Neuronal stem cell (in vitro differentiated cells): ENCODE data around the gene MERTK.

Experiments used
- DNase-seq: peaks from one replicate; pipeline ENCODE4 v3.0.0-alpha.2; 2013; ENCODE audit warnings: low spot score
- H2AFZ ChIP-seq: one replicate; pipeline ENCODE4 v1.6.1; 2013; ENCODE audit warnings: mild to moderate bottlenecking, low read length, inconsistent platforms
- H2AK5ac ChIP-seq: 2 replicates; pipeline ENCODE4 v1.6.1; 2013; ENCODE audit warnings: low read depth, mild to moderate bottlenecking, inconsistent platforms, low read length, moderate library complexity, mixed read lengths
- H2BK120ac ChIP-seq: 2 replicates; pipeline ENCODE4 v1.6.1; 2013; ENCODE audit warnings: low read depth, mild to moderate bottlenecking, inconsistent platforms, low read length, moderate library complexity, mixed read lengths
- H2BK12ac ChIP-seq: one replicate; pipeline ENCODE4 v1.6.1; 2013; ENCODE audit warnings: low read length, inconsistent platforms
- H2BK15ac ChIP-seq: 2 replicates; pipeline ENCODE4 v1.6.1; 2013; ENCODE audit warnings: mild to moderate bottlenecking, low read length, inconsistent platforms, mixed read lengths
- H2BK5ac ChIP-seq: one replicate; pipeline ENCODE4 v1.6.1; 2013; ENCODE audit warnings: inconsistent platforms, mild to moderate bottlenecking, low read length, moderate library complexity
- H3K14ac ChIP-seq: one replicate; pipeline ENCODE4 v1.6.1; 2013; ENCODE audit warnings: low read length, inconsistent platforms
- H3K18ac ChIP-seq: 2 replicates; pipeline ENCODE4 v1.6.1; 2013; ENCODE audit warnings: low read length, inconsistent platforms
- H3K23ac ChIP-seq: 2 replicates; pipeline ENCODE4 v1.6.1; 2013; ENCODE audit warnings: low read depth, mild to moderate bottlenecking, mixed read lengths, low read length, inconsistent platforms; ENCODE audit not compliant: poor library complexity
- H3K27ac ChIP-seq: replicated peaks from 3 replicates; pipeline ENCODE4 v1.5.1; 2013; ENCODE audit warnings: low read length, inconsistent platforms
- H3K27me3 ChIP-seq, 3 experiments: 2 replicates each; pipeline ENCODE4 v1.6.1; 2013; ENCODE audit warnings: low read length in 3 of 3, mild to moderate bottlenecking in 2 of 3, inconsistent platforms in 1 of 3, low read depth in 1 of 3, mixed read lengths in 1 of 3, moderate library complexity in 1 of 3; ENCODE audit not compliant: control insufficient read depth in 3 of 3, insufficient read depth in 3 of 3
- H3K36me3 ChIP-seq, 2 donors: replicated peaks in 1 of 2; 2 replicates each; pipeline ENCODE4 v1.6.1; 2013; ENCODE audit warnings: low read length in 2 of 2; ENCODE audit not compliant: control insufficient read depth in 2 of 2, insufficient read depth in 2 of 2
- H3K4ac ChIP-seq: 2 replicates; pipeline ENCODE4 v1.6.1; 2013; ENCODE audit warnings: inconsistent platforms, mild to moderate bottlenecking, low read length, moderate library complexity
- H3K4me1 ChIP-seq, 2 donors: 1 replicate in 1 of 2; 2 replicates in 1 of 2; pipeline ENCODE4 v1.6.1; 2013; ENCODE audit warnings: low read length in 2 of 2, low read depth in 1 of 2; ENCODE audit not compliant: control insufficient read depth in 2 of 2, insufficient read depth in 1 of 2
- H3K4me2 ChIP-seq: one replicate; pipeline ENCODE4 v1.6.1; 2013; ENCODE audit warnings: mild to moderate bottlenecking, low read length, inconsistent platforms; ENCODE audit not compliant: insufficient read depth, poor library complexity, severe bottlenecking
- H3K4me3 ChIP-seq, 2 donors: 2 replicates each; pipeline ENCODE4 v1.5.1; 2013; ENCODE audit warnings: low read length in 2 of 2, mild to moderate bottlenecking in 2 of 2, inconsistent platforms in 1 of 2, moderate library complexity in 1 of 2
- H3K79me1 ChIP-seq: one replicate; pipeline ENCODE4 v1.6.1; 2013; ENCODE audit warnings: low read depth, mild to moderate bottlenecking, inconsistent platforms, low read length, moderate library complexity
- H3K9ac ChIP-seq: one replicate; pipeline ENCODE4 v1.6.1; 2013; ENCODE audit warnings: mild to moderate bottlenecking, low read depth, low read length, inconsistent platforms; ENCODE audit not compliant: poor library complexity
- H3K9me3 ChIP-seq, 2 donors: replicated peaks in 1 of 2; 2 replicates each; pipeline versions ENCODE3 to v1.6.1; 2013; ENCODE audit warnings: low read length in 2 of 2, mild to moderate bottlenecking in 2 of 2, inconsistent platforms in 1 of 2, low read depth in 1 of 2, mixed read lengths in 1 of 2, moderate library complexity in 1 of 2; ENCODE audit not compliant: control insufficient read depth in 2 of 2, insufficient read depth in 1 of 2
- H4K8ac ChIP-seq: one replicate; pipeline ENCODE4 v1.6.1; 2013; ENCODE audit warnings: low read depth, mild to moderate bottlenecking, inconsistent platforms, low read length, moderate library complexity
- H4K91ac ChIP-seq: one replicate; pipeline ENCODE4 v1.6.1; 2013; ENCODE audit warnings: low read length, low read depth, mild to moderate bottlenecking, inconsistent platforms; ENCODE audit not compliant: poor library complexity
- WGBS, 2 donors: extraction: QIAGEN DNeasy Blood & Tissue Kit; methylation state at CpG; one replicate each; pipeline ENCODE4 v1.1.7; 2013; ENCODE audit warnings: missing lambda C conversion rate in 2 of 2, mixed read lengths in 1 of 2; ENCODE audit not compliant: insufficient read length in 2 of 2, insufficient replicate concordance in 1 of 2; ENCODE audit errors: extremely low coverage in 2 of 2; 5-methylcytosine and 5-hydroxymethylcytosine counted together

MERTK gene

GRCh38 chr2:112059671-112060070 lies 161.3 kb downstream of the MERTK start:
- WGBS, 2 donors, result no CpG with 5 or more reads among the region's 2 CpGs
- H3K9me3 ChIP-seq, result peaks cover 0 to 5% of the 10 kb centered on the region in 2 donors

DNA sequence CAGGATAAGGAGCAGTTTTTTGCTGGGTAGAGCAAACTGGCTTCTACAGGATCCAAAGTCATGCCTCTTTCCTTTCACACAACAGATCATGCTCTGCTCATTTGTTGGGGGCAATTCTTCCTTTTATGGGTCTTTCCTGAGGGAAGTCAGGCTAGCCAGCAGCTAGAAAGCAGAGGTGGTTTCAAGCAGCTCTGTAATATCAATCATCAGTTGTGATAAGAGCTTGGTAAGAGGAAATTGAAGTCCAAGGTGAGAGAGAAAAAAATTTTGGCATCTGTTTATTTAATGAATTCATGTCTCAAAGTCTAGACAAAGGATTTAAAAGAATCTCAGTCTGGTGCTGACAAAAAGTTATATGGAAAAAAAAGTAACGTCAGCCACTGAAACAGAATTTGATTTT lies 162.9 kb downstream of the MERTK start:
- H3K14ac ChIP-seq, result no peak overlapping the region
- peaks cover 3 to 58% of the 10 kb centered on the region in 2 donors for H3K36me3 ChIP-seq
- no peak overlapping the region for H3K4ac ChIP-seq

More at GRCh38 chr2:112059671-112060070, 161.3 kb downstream of the MERTK start:
- H2AK5ac ChIP-seq, result no peak overlapping the region
- H2BK120ac ChIP-seq, result no peak overlapping the region
- no peak overlapping the region for H3K9ac ChIP-seq
- peaks cover 2 to 7% of the 10 kb centered on the region in 2 donors for H3K4me1 ChIP-seq
- no peak overlapping the region for H2BK12ac ChIP-seq
- no peak overlapping the region for H2AFZ ChIP-seq
- no peaks in the 10 kb centered on the region for H3K27me3 ChIP-seq
- no peak overlapping the region for H4K8ac ChIP-seq
- H2BK15ac ChIP-seq, result no peak overlapping the region
- no peak overlapping the region for H3K27ac ChIP-seq
- H3K4me3 ChIP-seq, result no peak overlapping the region
- no peak overlapping the region for H3K18ac ChIP-seq
- no peak overlapping the region for H3K23ac ChIP-seq
- no peak overlapping the region for H2BK5ac ChIP-seq
- no peak overlapping the region for H4K91ac ChIP-seq
- no peak overlapping the region for H3K14ac ChIP-seq
- DNase-seq, result no peak
- no peaks in the 10 kb centered on the region for H3K79me1 ChIP-seq
- no peak overlapping the region for H3K4me2 ChIP-seq
- H3K36me3 ChIP-seq, result peaks cover 3 to 42% of the 10 kb centered on the region in 2 donors
- no peak overlapping the region for H3K4ac ChIP-seq

GRCh38 chr2:112061840-112062239 lies 163.4 kb downstream of the MERTK start:
- H2AFZ ChIP-seq, result no peak overlapping the region
- H2BK15ac ChIP-seq, result no peak overlapping the region
- H3K23ac ChIP-seq, result no peak overlapping the region
- no peak overlapping the region for H2BK120ac ChIP-seq
- no peak overlapping the region for H3K4me2 ChIP-seq
- no peaks in the 10 kb centered on the region for H3K79me1 ChIP-seq
- no peak overlapping the region for H4K91ac ChIP-seq
- H3K4me1 ChIP-seq, result peaks cover 0 to 4% of the 10 kb centered on the region in 2 donors
- no peak for DNase-seq
- peaks cover 3 to 63% of the 10 kb centered on the region in 2 donors for H3K36me3 ChIP-seq
- no peak overlapping the region for H3K9ac ChIP-seq
- no peak overlapping the region for H2BK5ac ChIP-seq
- no peak overlapping the region for H3K4me3 ChIP-seq
- no peak overlapping the region for H2BK12ac ChIP-seq
- no peak overlapping the region for H3K14ac ChIP-seq
- H3K27me3 ChIP-seq, result no peaks in the 10 kb centered on the region
- no CpG with 5 or more reads among the region's 2 CpGs for WGBS, 2 donors
- peaks cover 0 to 5% of the 10 kb centered on the region in 2 donors for H3K9me3 ChIP-seq
- no peak overlapping the region for H4K8ac ChIP-seq
- no peak overlapping the region for H3K4ac ChIP-seq
- H3K27ac ChIP-seq, result no peak overlapping the region
- H3K18ac ChIP-seq, result no peak overlapping the region
- no peak overlapping the region for H2AK5ac ChIP-seq

More for the DNA sequence above, 162.9 kb downstream of the MERTK start:
- H2BK12ac ChIP-seq, result no peak overlapping the region
- WGBS, 2 donors, result no CpG with 5 or more reads among the region's 1 CpG
- H3K4me1 ChIP-seq, result peaks cover under 1 to 7% of the 10 kb centered on the region in 2 donors
- no peak overlapping the region for H3K4me2 ChIP-seq
- H3K27me3 ChIP-seq, result no peaks in the 10 kb centered on the region
- H3K23ac ChIP-seq, result no peak overlapping the region
- DNase-seq, result no peak
- no peak overlapping the region for H2BK120ac ChIP-seq
- H2BK15ac ChIP-seq, result no peak overlapping the region
- no peak overlapping the region for H4K91ac ChIP-seq
- H2AK5ac ChIP-seq, result no peak overlapping the region
- H4K8ac ChIP-seq, result no peak overlapping the region
- no peak overlapping the region for H3K4me3 ChIP-seq
- H3K9me3 ChIP-seq, result peaks cover 0 to 5% of the 10 kb centered on the region in 2 donors
- no peak overlapping the region for H2BK5ac ChIP-seq
- no peak overlapping the region for H2AFZ ChIP-seq
- H3K79me1 ChIP-seq, result no peaks in the 10 kb centered on the region
- no peak overlapping the region for H3K18ac ChIP-seq
- no peak overlapping the region for H3K27ac ChIP-seq
- no peak overlapping the region for H3K9ac ChIP-seq

GRCh38 chr2:112062894-112063293 lies 164.5 kb downstream of the MERTK start:
- no peak overlapping the region for H3K18ac ChIP-seq
- no peaks in the 10 kb centered on the region for H3K79me1 ChIP-seq
- H3K4me3 ChIP-seq, result no peak overlapping the region
- no peak overlapping the region for H3K9ac ChIP-seq
- H2BK12ac ChIP-seq, result no peak overlapping the region
- no CpG with 5 or more reads among the region's 1 CpG for WGBS, 2 donors
- no peak overlapping the region for H4K8ac ChIP-seq
- DNase-seq, result no peak
- no peak overlapping the region for H2AK5ac ChIP-seq
- no peak overlapping the region for H3K23ac ChIP-seq
- no peak overlapping the region for H3K4ac ChIP-seq
- H3K4me1 ChIP-seq, result no peaks in the 10 kb centered on the region
- H3K14ac ChIP-seq, result no peak overlapping the region
- H3K27ac ChIP-seq, result no peak overlapping the region
- no peak overlapping the region for H3K4me2 ChIP-seq
- no peak overlapping the region for H2BK120ac ChIP-seq
- H3K9me3 ChIP-seq, result peaks cover 0 to 5% of the 10 kb centered on the region in 2 donors
- H3K27me3 ChIP-seq, result no peaks in the 10 kb centered on the region
- no peak overlapping the region for H2BK5ac ChIP-seq
- no peak overlapping the region for H2BK15ac ChIP-seq
- no peak overlapping the region for H4K91ac ChIP-seq
- H3K36me3 ChIP-seq, result peaks cover 4 to 72% of the 10 kb centered on the region in 2 donors
- H2AFZ ChIP-seq, result no peak overlapping the region
